GM10266 (cell line): ENCODE measurements around the gene TTC39A.

Source experiments
- DNase-seq: peaks from one replicate; pipeline ENCODE4 v3.0.0; 2012; ENCODE audit errors: extremely low spot score
- CTCF ChIP-seq: IDR thresholded peaks from 2 replicates; pipeline ENCODE4 v1.5.1; 2012; ENCODE audit warnings: mild to moderate bottlenecking, low read depth; ENCODE audit not compliant: control insufficient read depth, insufficient read depth; ENCODE audit errors: missing control alignments

The TTC39A gene

DNA sequence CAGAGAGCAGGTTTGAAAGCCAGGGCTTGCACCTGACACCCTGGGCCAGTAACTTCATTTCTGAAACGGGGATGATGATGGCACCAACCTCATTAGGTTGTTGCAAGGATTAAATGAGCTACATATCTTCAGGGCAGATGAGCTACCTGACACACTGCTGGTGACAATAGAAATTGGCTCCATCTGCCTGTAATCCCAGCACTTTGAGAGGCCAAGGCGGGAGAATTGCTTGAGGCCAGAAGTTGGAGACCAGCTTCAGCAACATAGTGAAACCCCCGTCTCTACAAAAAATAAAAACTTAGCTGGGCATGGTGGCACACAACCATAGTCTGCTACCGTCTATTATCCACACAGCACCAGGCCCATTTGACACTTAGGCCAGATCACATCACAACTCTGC is 6.3 kb upstream of the TTC39A start:
- no peak for DNase-seq
- no peak for TF ChIP-seq CTCF

- no peak for TF ChIP-seq CTCF
- no peak for DNase-seq
Measured at GRCh38 chr1:51336004-51336403, 5.6 kb upstream of the TTC39A start.

DNA sequence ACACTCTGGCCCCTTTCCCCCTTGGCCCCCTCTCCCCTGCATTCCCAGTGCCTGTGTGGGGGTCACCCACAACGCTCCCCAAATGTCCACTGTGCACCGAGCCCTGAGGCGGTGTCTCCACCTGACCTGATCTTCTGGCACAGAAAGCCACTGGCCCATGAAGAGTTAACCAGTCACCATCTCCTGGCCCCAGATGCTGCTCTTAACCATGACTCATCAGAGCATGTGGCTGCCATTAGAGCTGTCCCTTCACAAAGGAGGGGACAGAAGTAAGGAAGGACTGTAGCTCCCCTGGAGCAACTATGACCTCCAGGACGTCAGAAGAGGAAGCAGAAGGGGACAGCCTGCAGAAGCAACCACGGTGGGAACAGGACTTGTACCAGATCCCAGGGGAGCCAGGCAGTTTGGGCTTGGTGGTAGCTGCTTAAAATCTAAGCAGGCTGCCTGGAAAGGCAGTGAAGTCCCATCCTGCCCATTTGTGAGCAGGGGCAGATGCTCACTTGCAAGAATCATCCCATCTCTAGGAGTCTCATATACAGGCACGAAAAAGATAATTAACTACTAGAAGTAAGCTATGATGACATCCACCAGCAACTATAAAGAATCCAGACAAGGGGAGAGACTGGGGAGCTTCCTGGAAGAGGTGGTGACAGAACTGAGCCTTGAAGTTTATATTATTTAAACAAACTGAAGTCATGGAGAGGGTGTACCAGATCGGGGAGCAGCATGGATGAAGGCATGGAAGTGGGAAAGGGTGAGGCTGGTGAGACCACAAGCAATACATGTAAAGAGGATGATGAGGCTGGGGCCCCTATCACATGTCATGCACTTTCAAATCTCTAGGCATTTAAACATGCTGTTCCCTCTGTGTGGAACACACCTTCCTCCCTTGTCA is 1.1 kb upstream of the TTC39A start:
- peak; percentile 78 for DNase-seq
- no peak for TF ChIP-seq CTCF

GRCh38 chr1:51329443-51330325 is 678 bp downstream of the TTC39A start:
- DNase-seq = no peak
- no peak for TF ChIP-seq CTCF

GRCh38 chr1:51328926-51329325 is 1.4 kb downstream of the TTC39A start:
- TF ChIP-seq CTCF = no peak
- DNase-seq = no peak

GRCh38 chr1:51328279-51328678 is 2.1 kb downstream of the TTC39A start:
- no peak for TF ChIP-seq CTCF

GRCh38 chr1:51327386-51327785 is 3.0 kb downstream of the TTC39A start:
- no peak for TF ChIP-seq CTCF
- no peak for DNase-seq

More at GRCh38 chr1:51328279-51328678, 2.1 kb downstream of the TTC39A start:
- DNase-seq = no peak
